ENCODE measurements around the gene MAEA.
A peak's percentile ranks its signal among the peaks of the same experiment; 100 is the strongest.

MAEA gene

GRCh38 chr4:1351854-1352566, 62.3 kb downstream of the MAEA start:
- no peak overlapping the region for H3K4me3 ChIP-seq (ENCODE audit: low read depth, low read length)
- H3K4me1 ChIP-seq: no peaks in the 10 kb centered on the region
- H2AFZ ChIP-seq: peak overlapping the region; percentile 23
- no peak overlapping the region for H3K4me2 ChIP-seq (ENCODE audit: low read length)
- H3K9me3 ChIP-seq (ENCODE audit: control insufficient read depth, low read length): no peaks in the 10 kb centered on the region
- no peaks in the 10 kb centered on the region for H3K27me3 ChIP-seq (ENCODE audit: control insufficient read depth, insufficient read depth, low read length)
- no peaks in the 10 kb centered on the region for H3K79me2 ChIP-seq
- H3K36me3 ChIP-seq (ENCODE audit: control insufficient read depth, insufficient read depth, low read length): no peaks in the 10 kb centered on the region
- H3K27ac ChIP-seq: no peak overlapping the region
- TF ChIP-seq, protein P1, sequence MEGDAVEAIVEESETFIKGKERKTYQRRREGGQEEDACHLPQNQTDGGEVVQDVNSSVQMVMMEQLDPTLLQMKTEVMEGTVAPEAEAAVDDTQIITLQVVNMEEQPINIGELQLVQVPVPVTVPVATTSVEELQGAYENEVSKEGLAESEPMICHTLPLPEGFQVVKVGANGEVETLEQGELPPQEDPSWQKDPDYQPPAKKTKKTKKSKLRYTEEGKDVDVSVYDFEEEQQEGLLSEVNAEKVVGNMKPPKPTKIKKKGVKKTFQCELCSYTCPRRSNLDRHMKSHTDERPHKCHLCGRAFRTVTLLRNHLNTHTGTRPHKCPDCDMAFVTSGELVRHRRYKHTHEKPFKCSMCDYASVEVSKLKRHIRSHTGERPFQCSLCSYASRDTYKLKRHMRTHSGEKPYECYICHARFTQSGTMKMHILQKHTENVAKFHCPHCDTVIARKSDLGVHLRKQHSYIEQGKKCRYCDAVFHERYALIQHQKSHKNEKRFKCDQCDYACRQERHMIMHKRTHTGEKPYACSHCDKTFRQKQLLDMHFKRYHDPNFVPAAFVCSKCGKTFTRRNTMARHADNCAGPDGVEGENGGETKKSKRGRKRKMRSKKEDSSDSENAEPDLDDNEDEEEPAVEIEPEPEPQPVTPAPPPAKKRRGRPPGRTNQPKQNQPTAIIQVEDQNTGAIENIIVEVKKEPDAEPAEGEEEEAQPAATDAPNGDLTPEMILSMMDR (IDR thresholded peaks at IDR 0.05): peak; percentile 77
- H3K9ac ChIP-seq: no peak overlapping the region

DNA sequence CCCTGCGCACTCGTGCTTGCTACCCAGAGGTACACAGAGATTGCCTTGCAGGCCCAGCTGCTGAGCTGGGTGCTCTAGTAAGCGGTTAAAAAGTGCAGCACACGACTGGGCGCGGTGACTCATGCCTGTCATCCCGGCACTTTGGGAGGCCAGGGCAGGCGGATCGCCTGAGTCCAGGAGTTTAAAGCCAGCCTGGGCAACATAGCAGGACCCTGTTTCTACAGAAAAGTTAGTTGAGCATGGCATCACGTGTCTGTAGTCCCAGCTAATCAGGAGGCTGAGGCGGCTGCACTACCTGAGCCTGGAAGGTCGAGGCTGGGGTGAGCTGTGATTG, 62.8 kb downstream of the MAEA start:
- Histone ChIP-seq H3K9me3 (ENCODE audit: control insufficient read depth, low read length) (no peaks in the 10 kb centered on the region), H3K27ac (no peak overlapping the region), H3K4me3 (ENCODE audit: low read depth, low read length) (no peak overlapping the region), H3K27me3 (ENCODE audit: control insufficient read depth, insufficient read depth, low read length) (no peaks in the 10 kb centered on the region), H3K79me2 (no peaks in the 10 kb centered on the region), H3K36me3 (ENCODE audit: control insufficient read depth, insufficient read depth, low read length) (no peaks in the 10 kb centered on the region), H3K4me1 (no peaks in the 10 kb centered on the region), H3K4me2 (ENCODE audit: low read length) (no peak overlapping the region), H2AFZ (no peak overlapping the region), H3K9ac (no peak overlapping the region)
- TF ChIP-seq, protein P1 (IDR thresholded peaks at IDR 0.05): no peak

DNA sequence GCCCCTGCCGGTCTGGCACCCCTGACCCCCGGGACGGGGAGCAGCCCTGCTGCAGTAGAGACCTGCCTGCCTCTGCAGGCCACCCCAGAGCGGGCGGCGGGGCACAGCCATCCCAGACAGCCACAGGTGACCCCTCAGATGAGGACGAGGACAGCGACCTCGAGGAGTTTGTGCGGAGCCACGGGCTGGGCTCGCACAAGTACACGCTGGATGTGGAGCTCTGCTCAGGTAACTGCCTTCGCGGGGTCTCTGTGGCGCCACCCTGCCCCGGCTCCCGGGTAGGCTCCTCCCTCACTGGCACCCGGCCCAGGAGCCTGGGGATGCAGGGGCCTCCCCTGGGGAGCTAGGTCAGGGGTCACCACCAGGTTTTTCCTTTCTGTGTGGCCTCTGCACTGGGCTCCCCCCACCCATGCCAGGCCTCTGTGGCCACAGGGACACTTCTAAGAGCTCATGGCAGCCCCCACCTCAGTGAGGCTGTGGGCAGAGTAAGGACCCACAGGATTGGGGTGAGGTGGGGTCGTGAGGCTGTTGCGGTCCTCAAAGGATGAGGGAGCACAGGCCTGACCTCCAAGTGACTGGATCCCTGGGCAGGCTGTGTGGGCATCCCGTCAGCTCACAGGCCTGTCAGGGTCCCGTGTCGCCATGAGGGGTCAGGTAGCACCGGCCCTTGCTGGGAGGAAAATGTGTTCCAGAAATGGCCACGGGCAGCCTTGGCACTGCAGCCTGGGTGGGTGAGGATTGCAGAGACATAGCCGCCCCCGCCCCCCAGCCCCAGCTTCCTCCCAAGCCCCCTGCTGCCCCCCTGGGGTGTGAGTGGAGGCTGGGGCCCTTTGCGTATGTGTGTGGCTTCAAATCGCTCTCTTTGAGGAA, 63.7 kb downstream of the MAEA start:
- H3K27me3 ChIP-seq (ENCODE audit: control insufficient read depth, insufficient read depth, low read length): no peaks in the 10 kb centered on the region
- no peak overlapping the region for H3K4me3 ChIP-seq (ENCODE audit: low read depth, low read length)
- H3K4me2 ChIP-seq (ENCODE audit: low read length): no peak overlapping the region
- H3K27ac ChIP-seq: no peak overlapping the region
- no peaks in the 10 kb centered on the region for H3K9me3 ChIP-seq (ENCODE audit: control insufficient read depth, low read length)
- H2AFZ ChIP-seq: no peak overlapping the region
- no peak overlapping the region for H3K9ac ChIP-seq
- TF ChIP-seq, protein P1 (IDR thresholded peaks at IDR 0.05): no peak
- no peaks in the 10 kb centered on the region for H3K79me2 ChIP-seq
- no peaks in the 10 kb centered on the region for H3K4me1 ChIP-seq
- H3K36me3 ChIP-seq (ENCODE audit: control insufficient read depth, insufficient read depth, low read length): no peaks in the 10 kb centered on the region

DNA sequence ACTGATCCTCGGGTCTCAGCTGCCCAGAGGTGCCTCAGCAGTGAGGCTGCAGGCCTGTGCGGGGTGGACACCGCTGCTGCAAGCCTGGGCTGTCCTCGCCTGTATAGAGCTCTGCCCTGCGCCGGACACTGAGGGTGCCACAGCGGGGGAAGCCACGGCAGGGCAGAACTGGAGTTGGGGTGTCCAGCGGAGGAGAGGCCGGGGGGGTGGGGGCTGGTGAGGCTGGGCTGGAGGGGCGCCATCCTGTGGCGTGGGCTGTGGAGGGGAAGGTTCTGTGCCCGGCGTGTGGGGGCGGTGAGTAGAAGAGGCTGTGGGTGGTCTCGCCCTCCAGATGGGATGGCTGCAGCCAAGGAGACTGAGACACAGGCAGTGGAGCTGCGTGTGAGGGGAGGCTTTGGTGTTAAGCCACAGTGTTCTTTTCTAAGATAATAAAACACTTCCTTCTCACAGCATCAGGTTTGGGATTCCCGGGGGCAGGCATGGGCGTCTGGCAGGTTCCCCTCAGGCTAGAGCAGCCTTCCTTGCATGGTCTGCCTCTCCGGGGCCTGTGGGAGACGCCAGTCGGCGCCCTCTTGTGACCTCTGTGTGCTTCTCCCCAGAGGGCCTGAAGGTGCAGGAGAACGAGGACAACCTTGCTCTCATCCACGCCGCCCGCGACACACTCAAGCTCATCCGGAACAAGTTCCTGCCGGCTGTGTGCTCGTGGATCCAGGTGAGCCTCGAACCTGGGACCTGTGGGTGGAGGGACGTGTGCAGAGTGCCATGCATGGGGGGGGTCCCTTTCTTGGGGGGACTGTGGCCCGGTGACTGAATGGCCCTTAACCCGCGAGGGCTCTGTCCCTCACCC, 64.7 kb downstream of the MAEA start:
- TF ChIP-seq, protein P1 (IDR thresholded peaks at IDR 0.05): no peak
- no peaks in the 10 kb centered on the region for H3K79me2 ChIP-seq
- H2AFZ ChIP-seq: no peak overlapping the region
- H3K27ac ChIP-seq: no peak overlapping the region
- no peaks in the 10 kb centered on the region for H3K9me3 ChIP-seq (ENCODE audit: control insufficient read depth, low read length)
- H3K4me3 ChIP-seq (ENCODE audit: low read depth, low read length): no peak overlapping the region
- H3K9ac ChIP-seq: no peak overlapping the region
- H3K36me3 ChIP-seq (ENCODE audit: control insufficient read depth, insufficient read depth, low read length): no peaks in the 10 kb centered on the region
- H3K4me1 ChIP-seq: no peaks in the 10 kb centered on the region
- H3K4me2 ChIP-seq (ENCODE audit: low read length): no peak overlapping the region
- H3K27me3 ChIP-seq (ENCODE audit: control insufficient read depth, insufficient read depth, low read length): no peaks in the 10 kb centered on the region
